Smooth muscle cell (in vitro differentiated cells): Measurements from ENCODE around the gene CD52. TPM values are rescaled to one million over a fixed set of nuclear protein-coding genes. Genes with fewer than 3 reads are reported as not detected.

Experiments
- DNase-seq: peaks from one replicate; lab custom pipeline; 2025; ENCODE audit not compliant: unreplicated experiment; lab: John Stamatoyannopoulos, UW
- H2AFZ ChIP-seq: fragments of 200-600 bp; sonication (generic); 2 replicates; pipeline ENCODE4 v1.6.0; 2016; ENCODE audit warnings: antibody characterized with exemption, low read depth, mild to moderate bottlenecking
- H3F3A ChIP-seq: fragments of 200-600 bp; sonication (generic); 2 replicates; pipeline ENCODE4 v1.6.0; 2017; ENCODE audit warnings: antibody characterized with exemption, low read depth
- H3K27ac ChIP-seq: fragments of 200-600 bp; sonication (generic); 2 replicates; pipeline ENCODE4 v1.5.1; 2016; ENCODE audit warnings: low read depth, mild to moderate bottlenecking
- H3K27me3 ChIP-seq: fragments of 200-600 bp; sonication (generic); 2 replicates; pipeline ENCODE4 v1.6.1; 2016; ENCODE audit warnings: low read depth, mild to moderate bottlenecking
- H3K36me3 ChIP-seq: fragments of 200-600 bp; sonication (generic); 2 replicates; pipeline ENCODE4 v1.5.1; 2016; ENCODE audit warnings: low read depth
- H3K4me1 ChIP-seq: fragments of 200-600 bp; sonication (generic); 2 replicates; pipeline ENCODE4 v1.5.1; 2016; ENCODE audit warnings: low read depth
- H3K4me2 ChIP-seq: fragments of 200-600 bp; sonication (generic); 2 replicates; pipeline ENCODE4 v1.6.0; 2016; ENCODE audit warnings: mild to moderate bottlenecking
- H3K4me3 ChIP-seq: fragments of 200-600 bp; sonication (generic); 2 replicates; pipeline ENCODE4 v1.5.1; 2016; ENCODE audit warnings: mild to moderate bottlenecking
- H3K79me2 ChIP-seq: fragments of 200-600 bp; sonication (generic); 2 replicates; pipeline ENCODE4 v1.6.0; 2016; ENCODE audit warnings: low read depth, mild to moderate bottlenecking
- H3K9ac ChIP-seq: fragments of 200-600 bp; sonication (generic); 2 replicates; pipeline ENCODE4 v1.6.0; 2016; ENCODE audit warnings: low read depth
- H3K9me3 ChIP-seq: fragments of 200-600 bp; sonication (generic); replicated peaks from 2 replicates; pipeline ENCODE4 v1.5.1; 2016; ENCODE audit warnings: low read depth
- H4K20me1 ChIP-seq: fragments of 200-600 bp; sonication (generic); 2 replicates; pipeline ENCODE4 v1.6.0; 2016; ENCODE audit warnings: low read depth
- CTCF ChIP-seq: fragments of 200-600 bp; sonication (generic); IDR thresholded peaks from 2 replicates; pipeline ENCODE4 v1.5.1; 2017; ENCODE audit warnings: borderline replicate concordance, mild to moderate bottlenecking, antibody characterized with exemption; ENCODE audit not compliant: insufficient read depth, poor library complexity, severe bottlenecking
- WGBS: methylation state at CpG from one replicate; pipeline ENCODE4 v1.1.7; 2016; ENCODE audit warnings: low lambda C conversion rate; 5-methylcytosine and 5-hydroxymethylcytosine counted together
- polyA plus RNA-seq: library from polyadenylated mRNA; unstranded; fragments of >200 nt; fragmentation: Nextera tagmentation; extraction: Ambion mirVana; gene quantifications from 2 replicates; pipeline ENCODE4 v1.2.1, GENCODE V29; 2016
- total RNA-seq: library from RNA; depleted of rRNA; stranded (reverse); fragments of >200 nt; gene quantifications from 2 replicates; pipeline ENCODE4 v1.2.3, GENCODE V29; 2014

CD52 gene
- total and polyA plus RNA-seq, 2 experiments from 2014 or later = 0.39 TPM; not detected in 1

- H3K79me2 ChIP-seq = no peaks in the 10 kb centered on the region
- no peaks in the 10 kb centered on the region for H4K20me1 ChIP-seq
- no peak overlapping the region for H3K4me2 ChIP-seq
- H3K27ac ChIP-seq = peak overlapping the region; percentile 84
- H3K9me3 ChIP-seq = no peaks in the 10 kb centered on the region
- no peaks in the 10 kb centered on the region for H3K36me3 ChIP-seq
- H3K4me3 ChIP-seq = no peak overlapping the region
- no peak overlapping the region for H3K9ac ChIP-seq
- peaks cover 3% of the 10 kb centered on the region for H3F3A ChIP-seq
- H2AFZ ChIP-seq = no peak overlapping the region
- DNase-seq = no peak
- TF ChIP-seq CTCF = no peak
- H3K27me3 ChIP-seq = no peaks in the 10 kb centered on the region
- 91% methylated on average over 5 of the region's 5 CpGs for WGBS
- H3K4me1 ChIP-seq = peaks cover 14% of the 10 kb centered on the region
Measured at GRCh38 chr1:26349877-26350244, 32.1 kb downstream of the CD52 start.

- Histone ChIP-seq H3K9ac (peak overlapping the region; percentile 56), H3K4me3 (no peak overlapping the region), H3K27me3 (no peaks in the 10 kb centered on the region), H3K79me2 (no peaks in the 10 kb centered on the region), H3F3A (peaks cover 3% of the 10 kb centered on the region), H2AFZ (no peak overlapping the region), H3K4me2 (no peak overlapping the region), H3K4me1 (peaks cover 14% of the 10 kb centered on the region), H3K36me3 (no peaks in the 10 kb centered on the region), H3K27ac (peak overlapping the region; percentile 84), H3K9me3 (no peaks in the 10 kb centered on the region), H4K20me1 (no peaks in the 10 kb centered on the region)
- 92% methylated on average over 2 of the region's 2 CpGs for WGBS
- DNase-seq = no peak
- TF ChIP-seq CTCF = no peak
Measured at GRCh38 chr1:26350343-26350700, 32.6 kb downstream of the CD52 start.

- no peak overlapping the region for H2AFZ ChIP-seq
- H3K4me1 ChIP-seq = peaks cover 14% of the 10 kb centered on the region
- no peaks in the 10 kb centered on the region for H3K27me3 ChIP-seq
- WGBS = 75% methylated on average over 9 of the region's 9 CpGs
- no peaks in the 10 kb centered on the region for H4K20me1 ChIP-seq
- peak overlapping the region; percentile 84 for H3K27ac ChIP-seq
- no peaks in the 10 kb centered on the region for H3K79me2 ChIP-seq
- TF ChIP-seq CTCF = no peak
- no peak overlapping the region for H3K4me3 ChIP-seq
- no peak overlapping the region for H3K4me2 ChIP-seq
- no peaks in the 10 kb centered on the region for H3K36me3 ChIP-seq
- no peak for DNase-seq
- peak overlapping the region; percentile 56 for H3K9ac ChIP-seq
- H3F3A ChIP-seq = peaks cover 3% of the 10 kb centered on the region
- no peaks in the 10 kb centered on the region for H3K9me3 ChIP-seq
Measured at GRCh38 chr1:26350701-26351589, 33.2 kb downstream of the CD52 start.
